AG08396 (cell line): Measurements from ENCODE around the gene PGGHG.
"Not testable (repeated sequence)": the region's sequence is repeated elsewhere in the genome, so short reads cannot be mapped to it uniquely, and the experiment has no call there.

Experiments used
- DNase-seq: peaks from one replicate; pipeline ENCODE4 v3.0.0; 2012; ENCODE audit warnings: low spot score, mixed read lengths

PGGHG gene

DNA sequence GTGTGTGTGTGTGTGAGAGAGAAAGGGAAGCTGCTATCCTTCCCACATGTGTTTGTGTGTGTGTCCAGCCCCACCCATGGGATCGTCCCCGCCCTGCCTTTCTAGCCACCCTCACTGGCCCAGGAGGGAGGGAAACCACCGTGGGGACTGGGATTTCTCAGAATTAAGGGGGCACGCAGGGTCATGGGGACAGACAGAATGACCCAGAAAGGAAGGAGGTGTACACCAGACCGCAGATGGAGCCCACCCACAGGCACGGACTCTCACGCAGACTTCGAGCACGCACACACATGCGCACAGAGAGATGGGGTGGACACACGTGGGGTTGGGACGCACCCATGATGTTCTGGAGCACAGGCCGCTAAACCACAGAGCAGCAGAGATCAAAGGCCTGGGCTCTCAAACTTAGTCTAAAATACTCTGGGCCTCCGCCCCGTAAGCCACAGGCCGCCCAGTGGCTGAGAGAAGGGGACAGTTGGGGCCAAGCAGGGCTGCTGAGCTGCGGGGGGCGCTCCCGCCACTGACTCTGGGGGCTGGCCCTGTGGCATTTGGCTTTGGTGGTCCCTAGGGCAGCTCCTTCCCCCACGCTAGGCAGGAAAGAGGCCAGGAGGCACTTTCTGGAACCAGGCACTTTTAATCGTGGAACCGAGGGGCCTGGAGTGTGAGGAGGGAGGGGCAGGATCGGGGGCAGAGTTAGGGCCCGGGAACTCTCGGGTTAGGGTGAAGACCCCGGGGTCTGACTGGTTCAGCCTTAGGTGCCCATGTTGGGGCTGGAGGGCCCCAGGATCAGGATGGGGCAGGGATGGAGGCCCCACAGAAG, 8.9 kb downstream of the PGGHG start:
- no peak for DNase-seq

DNA sequence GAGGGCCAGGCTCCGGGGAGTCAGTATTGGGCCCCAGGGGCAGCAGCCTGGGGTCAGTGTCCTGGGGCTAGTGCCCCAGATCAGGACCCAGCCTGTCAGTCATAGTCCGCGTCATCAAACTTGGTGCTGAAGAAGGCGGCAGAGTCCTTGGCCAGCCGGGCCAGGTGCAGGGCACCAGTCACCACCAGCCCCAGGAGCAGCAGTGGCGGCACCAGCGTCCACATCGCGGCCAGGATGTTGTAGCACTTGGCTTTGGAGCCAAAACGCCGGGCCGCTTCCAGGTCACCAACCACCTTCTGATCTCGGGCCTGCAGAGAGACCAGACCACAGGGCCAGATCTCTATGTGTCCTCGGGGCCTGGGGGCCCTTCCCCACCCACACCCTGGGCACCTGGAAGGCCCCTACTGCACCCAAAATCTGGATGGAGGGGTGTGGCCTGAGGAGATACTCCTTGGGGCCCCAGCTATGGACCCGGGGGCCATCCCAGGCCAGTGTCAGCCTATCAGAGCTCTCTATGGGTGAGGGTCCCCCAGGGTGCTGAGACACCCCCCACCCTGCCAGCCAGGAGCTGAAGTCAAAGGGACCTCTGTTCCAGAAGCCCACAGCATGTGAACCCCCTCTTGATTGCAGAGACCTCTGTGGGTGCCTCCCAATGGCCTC, 9.6 kb downstream of the PGGHG start:
- DNase-seq: no peak

DNA sequence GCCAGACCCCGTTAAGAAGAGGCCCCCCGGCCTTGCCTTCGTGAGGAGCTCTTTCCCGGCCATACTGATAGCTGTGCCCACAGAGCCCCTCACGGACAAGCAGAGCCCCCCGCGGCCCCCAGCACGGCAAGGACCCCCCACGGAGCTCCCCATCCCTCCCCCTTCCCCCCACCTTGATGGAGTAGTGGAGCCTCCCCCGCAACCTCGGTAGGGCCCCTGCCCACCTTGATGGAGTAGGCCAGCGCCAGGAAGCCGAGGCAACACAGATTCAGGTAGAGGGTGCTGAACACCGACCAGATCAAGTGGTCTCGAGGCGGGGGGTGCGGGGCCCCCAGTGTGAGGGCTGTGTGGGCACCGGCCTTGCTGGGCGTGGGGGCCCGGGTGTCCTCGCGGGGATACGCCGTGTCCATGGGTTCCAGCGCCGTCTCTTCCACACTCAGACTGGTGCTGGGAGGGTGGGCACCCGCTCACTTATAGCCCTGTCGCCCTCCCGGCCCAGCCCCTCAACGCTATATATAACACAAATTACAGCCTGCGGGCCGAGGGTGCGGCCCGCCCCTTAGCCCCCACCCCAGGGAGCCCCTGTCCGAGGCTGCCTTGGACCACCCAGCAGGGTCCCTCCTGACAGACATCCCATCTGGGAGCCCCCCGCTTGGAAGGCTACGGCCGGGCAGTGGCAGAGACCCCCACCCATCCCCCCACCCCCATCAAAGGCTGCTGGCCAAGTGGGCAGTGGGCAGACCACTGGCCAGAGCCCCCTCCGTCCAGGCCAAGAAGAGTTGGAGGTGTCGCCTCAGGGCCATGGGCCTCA, 10.4 kb downstream of the PGGHG start, which contains the start of gene IFITM5:
Gene IFITM5 (minus strand): TSS at position 446 of the 811 bp plus-strand sequence. CDS start 36 bp downstream, at position 410.
- DNase-seq: no peak

DNA sequence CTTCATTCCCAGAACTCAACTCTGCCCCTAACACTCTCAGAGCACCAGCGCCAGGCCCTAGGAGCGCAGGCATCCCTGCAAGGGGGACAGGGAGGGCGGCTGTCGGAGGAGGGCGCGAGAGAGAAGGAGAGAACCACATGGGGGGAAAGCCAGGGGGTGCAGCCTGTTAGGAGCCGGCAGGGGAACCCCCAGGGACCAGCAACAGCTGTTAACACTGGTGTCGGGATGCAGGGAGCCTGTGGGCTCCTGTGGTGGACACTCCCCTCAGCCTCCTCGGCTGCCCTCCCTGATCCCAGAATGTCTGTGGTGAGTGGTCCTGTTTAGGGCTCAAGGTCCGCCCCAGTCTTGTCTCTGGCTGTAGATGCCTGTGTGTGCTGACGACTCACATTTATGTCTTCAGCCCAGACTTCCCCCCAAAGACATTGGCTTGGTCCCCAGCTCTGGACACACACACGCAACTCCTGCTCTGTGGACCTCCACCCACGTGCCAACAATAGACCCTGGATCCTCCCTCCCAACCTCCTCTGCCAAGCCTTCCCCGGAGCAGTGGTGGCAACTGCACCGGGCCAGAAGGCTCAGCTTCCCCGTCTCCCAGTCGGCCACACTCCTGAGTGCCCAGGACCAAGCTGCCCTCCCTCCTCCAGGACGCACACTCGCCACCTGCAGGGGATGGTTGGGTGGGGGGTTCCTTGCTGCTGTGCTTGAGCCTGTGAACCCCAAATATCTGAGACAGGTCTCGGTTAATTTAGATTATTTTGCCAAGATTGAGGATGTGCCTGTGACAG, 11.2 kb downstream of the PGGHG start:
- no peak for DNase-seq

DNA sequence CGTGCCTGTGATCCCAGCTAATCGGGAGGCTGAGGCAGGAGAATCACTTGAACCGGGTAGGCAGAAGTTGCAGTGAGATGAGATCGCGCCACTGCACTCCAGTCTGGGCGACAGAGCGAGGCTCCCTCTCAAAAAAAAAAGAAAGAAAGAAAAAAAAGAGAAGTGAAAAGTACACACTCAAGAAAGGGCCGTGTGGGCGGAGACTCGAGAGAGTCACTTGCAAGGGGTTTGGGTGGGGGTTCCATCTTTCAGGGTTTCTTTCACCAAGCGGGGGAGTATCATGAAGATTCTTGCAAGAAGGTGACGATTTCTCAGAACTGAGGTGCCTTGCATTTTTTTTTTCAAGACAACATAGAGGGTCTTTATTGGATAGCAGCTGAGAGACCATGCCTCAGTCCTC, 14.4 kb downstream of the PGGHG start:
- DNase-seq: no peak

DNA sequence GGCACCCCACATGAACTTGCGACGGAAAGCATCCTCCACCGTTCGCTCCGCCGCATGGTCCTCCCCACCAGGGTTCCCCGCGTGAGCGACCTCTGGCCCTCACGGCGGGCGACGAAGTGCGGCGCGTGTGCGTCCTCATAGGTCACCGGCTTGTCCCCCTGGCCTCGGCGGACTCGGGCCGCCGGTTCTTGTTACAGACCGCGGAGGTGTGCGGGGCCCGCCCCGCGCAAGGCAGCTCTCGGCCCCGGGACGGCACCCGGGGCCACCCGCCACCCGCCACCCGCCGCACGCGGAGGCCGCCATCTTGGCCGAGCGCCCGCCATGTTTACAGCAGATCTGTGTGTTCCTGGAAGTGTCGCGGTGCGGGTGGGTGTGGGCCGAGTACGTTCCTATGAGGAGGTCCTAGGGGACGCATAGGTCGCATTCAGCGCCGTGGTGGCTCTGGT, 15.2 kb downstream of the PGGHG start:
- no peak for DNase-seq

DNA sequence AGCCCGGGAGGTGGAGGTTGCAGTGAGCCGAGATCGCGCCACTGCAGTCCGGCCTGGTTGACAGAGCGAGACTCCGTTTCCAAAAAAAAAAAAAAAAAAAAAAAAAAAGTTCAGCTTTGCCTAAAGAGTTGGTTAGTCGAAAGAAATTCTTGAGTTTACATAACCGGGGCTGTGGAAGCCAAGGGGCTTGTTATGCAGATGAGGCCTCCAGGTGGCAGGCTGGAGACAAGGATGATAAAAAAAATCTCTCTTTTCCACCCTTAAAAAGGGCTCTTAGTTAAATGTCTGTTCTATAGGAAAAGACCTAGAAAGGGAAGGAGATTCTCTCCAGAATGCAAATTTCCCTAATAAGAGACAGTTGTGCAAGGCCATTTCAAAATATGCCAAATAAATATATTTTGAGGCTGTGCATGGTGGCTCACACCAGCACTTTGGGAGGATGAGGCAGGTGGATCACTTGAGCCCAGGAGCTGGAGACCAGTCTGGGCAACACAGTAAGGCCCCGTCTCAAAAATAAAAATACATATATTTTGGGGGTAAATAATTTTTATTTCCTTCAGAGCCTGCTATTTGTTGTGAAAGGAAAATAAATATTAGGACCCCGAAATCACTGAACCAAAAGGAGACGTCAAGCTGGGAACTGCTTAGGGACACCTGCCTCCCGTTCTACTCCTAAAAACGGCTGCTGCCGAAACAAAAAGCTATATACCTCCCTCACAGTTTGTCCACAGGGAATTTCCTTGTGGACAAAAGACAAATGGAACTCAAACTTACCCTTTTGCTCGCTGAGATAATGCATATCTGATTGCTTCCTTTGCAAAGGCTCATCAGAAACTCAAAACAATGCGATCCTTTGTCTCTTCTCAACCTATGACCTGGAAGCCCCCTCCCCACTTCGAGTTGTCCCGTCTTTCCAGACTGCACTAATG, 16.3 kb downstream of the PGGHG start:
- peak; percentile 88 for DNase-seq

DNA sequence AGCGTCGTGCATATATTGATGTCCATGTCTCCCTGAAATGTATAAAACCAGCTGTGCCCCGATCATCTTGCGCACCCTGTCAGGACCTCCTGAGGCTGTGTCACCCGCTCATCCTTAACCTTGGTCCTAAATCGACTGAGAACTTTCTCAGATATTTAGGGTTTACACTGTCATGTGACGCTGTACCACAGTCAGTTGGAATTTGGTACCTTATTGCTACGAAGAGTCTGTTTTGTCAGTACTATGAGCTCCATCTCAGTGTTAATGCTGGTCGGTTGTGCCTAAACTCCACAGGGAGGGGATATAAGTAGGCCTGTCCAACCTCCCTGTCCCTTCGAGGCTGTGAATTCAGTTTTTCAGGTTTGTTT, 16.9 kb downstream of the PGGHG start:
- DNase-seq: no peak

DNA sequence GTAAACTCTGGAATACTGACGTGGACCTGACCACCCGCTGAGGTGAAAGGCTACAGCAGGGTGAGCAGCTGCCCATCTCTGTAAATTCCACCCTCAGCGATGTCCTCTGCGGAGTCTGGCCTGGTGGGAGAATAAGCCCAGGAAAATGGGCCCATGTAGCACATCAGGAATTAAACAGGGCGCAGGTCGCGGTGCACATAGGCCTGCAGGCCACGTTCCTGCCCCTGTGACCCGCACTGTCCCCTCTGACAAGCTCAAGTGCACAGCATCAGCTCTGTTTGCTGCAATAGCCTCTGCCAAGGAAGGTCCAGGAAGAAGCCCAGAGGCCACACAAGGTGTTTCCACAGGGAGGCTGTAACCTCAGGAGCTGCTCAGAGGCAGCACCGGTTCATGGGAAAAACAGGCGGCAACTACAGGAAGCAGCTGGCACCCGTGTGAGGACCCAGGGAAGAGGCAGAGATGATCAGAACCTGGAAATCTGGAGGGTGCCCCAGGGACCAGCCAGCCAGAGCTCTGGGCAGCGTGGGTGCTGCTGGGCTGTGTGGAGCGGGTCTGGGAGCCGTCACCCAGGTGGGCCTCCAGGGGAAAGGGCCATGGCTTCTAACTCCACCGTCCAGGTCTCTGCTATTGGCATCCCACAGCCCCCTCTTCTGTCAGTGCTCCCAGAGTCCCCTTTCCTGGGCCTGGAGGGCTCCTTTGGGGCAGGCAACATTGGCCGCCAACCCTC, 17.9 kb downstream of the PGGHG start:
- DNase-seq: no peak

DNA sequence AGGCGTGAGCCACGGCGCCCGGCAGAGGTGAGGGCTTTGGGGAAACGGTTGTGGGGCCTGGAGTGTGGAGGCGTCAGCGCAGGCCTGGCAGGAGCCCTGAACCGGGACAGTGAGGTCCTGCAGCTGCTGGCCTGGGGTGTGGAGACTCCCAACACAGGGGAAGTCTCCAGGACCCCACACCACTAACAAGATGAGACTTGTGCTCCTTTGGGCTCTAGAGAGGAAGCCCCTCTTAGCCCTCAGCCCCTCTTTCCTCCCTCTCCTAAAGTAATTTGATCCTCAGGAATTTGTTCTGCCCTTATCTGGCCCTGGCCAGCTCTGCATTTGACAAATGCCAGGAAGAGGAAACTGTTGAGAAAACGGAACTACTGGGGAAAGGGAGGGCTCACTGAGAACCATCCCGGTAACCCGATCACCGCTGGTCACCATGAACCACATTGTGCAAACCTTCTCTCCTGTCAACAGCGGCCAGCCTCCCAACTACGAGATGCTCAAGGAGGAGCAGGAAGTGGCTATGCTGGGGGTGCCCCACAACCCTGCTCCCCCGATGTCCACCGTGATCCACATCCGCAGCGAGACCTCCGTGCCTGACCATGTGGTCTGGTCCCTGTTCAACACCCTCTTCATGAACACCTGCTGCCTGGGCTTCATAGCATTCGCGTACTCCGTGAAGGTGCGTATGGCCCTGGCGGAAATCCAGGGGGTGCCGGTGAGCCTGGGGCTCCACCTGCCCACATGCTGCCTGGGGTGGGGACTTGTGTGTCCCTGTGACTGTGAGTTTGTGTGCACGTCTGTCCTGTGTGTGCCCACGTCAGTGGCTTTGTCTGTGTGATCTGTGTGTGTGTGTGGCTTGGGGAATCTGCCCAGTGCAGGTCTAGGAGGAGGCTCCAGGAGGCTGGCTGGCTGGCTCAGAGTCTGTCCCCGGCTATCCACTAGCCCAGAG, 19.1 kb downstream of the PGGHG start, which contains the start of gene IFITM2:
Gene IFITM2 (plus strand): TSS at position 51 of the 943 bp plus-strand sequence. CDS start 377 bp downstream, at position 428.
- DNase-seq: peak; percentile 76

DNA sequence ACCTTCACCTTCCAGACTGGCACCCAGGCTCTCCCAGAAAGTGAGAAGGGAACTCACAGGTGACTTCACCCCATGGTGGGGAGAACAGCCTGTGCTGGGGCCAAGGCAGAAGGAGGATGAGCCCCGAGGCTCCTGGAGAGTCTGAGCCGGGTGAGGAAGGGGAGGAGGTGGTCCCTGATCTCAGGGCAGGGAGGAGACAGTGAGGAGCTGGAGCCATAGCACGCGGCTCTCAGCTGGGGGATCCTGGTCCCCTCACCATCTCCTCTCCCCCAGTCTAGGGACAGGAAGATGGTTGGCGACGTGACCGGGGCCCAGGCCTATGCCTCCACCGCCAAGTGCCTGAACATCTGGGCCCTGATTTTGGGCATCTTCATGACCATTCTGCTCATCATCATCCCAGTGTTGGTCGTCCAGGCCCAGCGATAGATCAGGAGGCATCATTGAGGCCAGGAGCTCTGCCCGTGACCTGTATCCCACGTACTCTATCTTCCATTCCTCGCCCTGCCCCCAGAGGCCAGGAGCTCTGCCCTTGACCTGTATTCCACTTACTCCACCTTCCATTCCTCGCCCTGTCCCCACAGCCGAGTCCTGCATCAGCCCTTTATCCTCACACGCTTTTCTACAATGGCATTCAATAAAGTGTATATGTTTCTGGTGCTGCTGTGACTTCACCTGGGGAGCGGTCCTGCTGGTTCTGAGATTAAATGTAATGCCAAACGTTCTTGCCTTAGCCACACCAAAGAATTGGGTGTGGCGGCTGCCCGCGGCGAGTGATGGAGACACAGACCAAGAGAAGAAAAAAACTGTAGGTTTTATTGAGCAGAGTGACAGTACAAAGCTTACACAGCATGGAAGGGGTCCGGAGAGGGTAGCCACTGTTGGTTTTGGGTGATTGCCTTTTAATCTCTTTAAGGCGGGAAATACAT, 20.1 kb downstream of the PGGHG start:
- not testable (repeated sequence) for DNase-seq

DNA sequence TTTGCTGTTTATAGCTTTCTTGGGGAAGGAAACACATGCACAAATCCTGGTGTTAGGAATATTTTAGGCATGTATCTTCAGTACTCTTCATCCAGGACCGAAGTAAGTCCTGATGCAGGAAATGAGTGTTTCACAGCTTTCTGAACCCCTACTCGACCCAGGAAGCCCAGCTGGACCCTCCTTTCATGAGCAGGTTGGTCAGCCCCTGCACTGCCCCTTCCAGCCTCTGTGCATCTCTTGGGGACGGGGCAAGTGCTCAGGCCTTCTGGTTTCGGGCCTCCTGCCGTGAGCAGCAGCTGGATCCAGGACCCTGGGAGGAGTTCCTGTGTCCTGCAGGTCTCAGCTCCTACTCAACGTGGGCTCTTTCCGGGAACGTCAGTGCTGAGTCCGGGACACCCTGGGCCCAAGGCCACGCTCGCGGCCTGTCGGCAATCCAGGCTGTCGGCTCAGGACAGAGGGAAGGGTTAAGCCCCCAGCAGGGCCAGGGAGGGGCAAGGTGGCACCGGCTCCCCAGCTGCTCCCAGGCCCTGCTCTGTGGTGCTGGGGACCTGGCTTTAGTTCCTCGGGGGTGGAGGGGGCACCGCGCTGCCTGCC, 21.1 kb downstream of the PGGHG start:
- DNase-seq: not testable (repeated sequence)

DNA sequence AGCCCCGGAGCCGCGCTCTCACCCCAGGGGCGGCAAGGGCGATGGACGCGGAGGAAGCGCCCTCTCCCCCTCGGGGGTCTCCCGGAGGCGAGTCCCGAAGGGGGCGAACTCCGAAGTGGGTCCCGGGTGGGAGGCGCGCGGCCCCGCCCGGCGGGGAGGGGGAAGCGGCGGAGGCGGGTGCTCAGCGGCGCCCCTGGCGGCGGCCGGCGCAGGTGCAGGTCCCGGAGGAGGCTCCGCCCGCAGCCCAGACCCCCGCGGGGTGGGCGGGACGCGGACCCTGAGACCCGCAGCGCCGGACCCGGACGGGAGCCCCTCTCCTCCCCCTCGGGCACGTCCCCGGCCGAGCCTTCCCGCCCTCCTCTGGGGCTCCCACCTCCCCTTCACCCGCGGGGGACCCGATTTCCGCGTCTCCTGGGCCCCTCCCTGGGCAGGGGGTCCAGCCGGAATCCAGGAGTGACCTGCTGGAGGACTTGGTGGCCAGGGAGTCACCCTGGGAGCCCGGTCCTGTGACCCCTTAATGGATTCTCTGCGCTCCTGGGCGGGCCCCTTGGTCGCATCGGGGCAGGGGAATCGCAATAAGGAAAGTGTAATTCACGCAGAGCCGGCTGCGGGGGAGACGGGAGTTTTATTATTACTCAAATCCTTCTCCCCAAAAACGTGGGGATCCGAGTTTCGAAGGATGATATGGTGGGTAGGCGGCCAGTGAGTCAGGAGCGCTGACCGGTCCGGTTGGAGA, 22.3 kb downstream of the PGGHG start:
- not testable (repeated sequence) for DNase-seq

DNA sequence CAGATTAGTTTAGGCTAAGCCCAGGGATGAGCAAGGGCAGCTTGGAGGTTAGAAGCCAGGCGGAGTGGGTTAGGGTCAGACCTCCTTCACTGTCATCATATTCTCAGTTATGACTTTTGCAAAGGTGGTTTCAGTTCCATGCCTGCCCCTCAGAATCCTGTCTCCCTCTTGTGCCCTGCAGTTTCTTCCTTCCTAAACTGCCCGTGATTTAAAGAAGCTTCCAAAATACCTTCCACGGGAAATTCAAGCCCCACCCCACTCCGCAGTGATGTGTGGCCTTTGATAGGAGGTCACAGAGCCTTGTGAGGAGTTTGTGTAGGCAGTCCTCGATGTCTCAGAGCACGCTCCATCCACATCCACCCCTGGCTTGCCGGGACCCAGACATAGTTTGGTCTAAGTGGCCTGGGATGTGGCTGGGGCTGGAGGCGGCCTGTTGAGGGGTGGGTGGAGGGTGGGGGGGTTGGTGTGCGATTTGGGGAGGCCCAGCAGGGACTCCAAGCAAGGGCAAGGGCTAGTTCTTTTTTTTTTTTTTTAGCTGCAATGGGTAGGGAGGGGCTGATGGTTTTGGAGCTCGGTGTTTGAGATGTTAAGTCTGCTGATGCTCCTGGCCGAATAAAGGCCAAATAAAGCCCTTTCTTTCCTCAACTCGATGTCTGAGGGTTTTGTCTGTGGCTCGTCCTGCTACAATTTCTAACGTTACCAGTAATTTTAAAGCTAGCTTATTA, 23.3 kb downstream of the PGGHG start:
- no peak for DNase-seq

DNA sequence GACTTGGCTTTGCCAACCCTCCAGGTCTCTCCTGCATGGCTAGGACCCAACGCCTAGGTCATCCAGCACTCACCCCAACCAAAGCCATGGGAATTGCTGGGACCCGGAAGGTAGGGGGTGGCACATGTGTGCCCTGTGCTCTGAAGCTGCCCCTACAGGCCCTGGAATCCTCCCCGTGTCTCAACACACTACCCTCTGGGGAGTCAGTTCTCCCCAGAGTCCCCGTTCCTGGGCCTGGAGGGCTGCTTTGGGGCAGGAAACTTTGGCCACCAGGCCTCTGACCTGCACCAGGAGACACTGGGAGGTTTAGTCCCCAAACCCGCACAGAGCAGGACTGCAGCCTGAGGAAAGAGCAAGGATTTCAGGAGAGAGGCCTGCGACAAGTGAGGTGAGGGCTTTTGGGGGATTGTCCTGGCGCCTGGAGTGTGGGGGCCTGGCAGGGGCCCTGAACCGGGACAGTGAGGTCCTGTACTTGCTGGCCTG, 24.4 kb downstream of the PGGHG start:
- DNase-seq: no peak
